ENCODE data around the gene DCLK1. TPM values are rescaled to one million over a fixed set of nuclear protein-coding genes. Genes with fewer than 3 reads are reported as not detected.

Gene DCLK1
- total and polyA plus RNA-seq, 2 experiments from 2014 or later, result 0.16 to 2.9 TPM

- Histone ChIP-seq H3K4me1 (ENCODE audit: insufficient read depth) (peaks cover 9% of the 10 kb centered on the region), H3K9me3 (ENCODE audit: low read depth) (no peaks in the 10 kb centered on the region), H4K20me1 (ENCODE audit: insufficient read depth, poor library complexity, severe bottlenecking) (no peaks in the 10 kb centered on the region), H3K4me2 (peak overlapping the region; percentile 76), H3K9me2 (replicated peaks; ENCODE audit: insufficient read depth) (no peaks in the 10 kb centered on the region), H3K79me2 (no peaks in the 10 kb centered on the region), H3K27ac (no peak overlapping the region), H3K4me3 (no peak overlapping the region), H3K27me3 (peaks cover 17% of the 10 kb centered on the region), H3K36me3 (replicated peaks; ENCODE audit: insufficient read depth, low read depth) (no peaks in the 10 kb centered on the region), H2AFZ (no peak overlapping the region)
- WGBS (ENCODE audit: low lambda C conversion rate, missing lambda C conversion rate), result 14% methylated on average over 35 of the region's 35 CpGs
- TF ChIP-seq EZH2 (IDR thresholded peaks at IDR 0.05; ENCODE audit: borderline replicate concordance) (no peak), CTCF (IDR thresholded peaks at IDR 0.05; ENCODE audit: poor library complexity) (no peak), EZH2phosphoT487 (IDR thresholded peaks at IDR 0.05; ENCODE audit: low read depth, severe bottlenecking, unreplicated experiment) (no peak)
- DNase-seq (ENCODE audit: low spot score), result peak; percentile 26
These were observed 23.5 kb upstream of the DCLK1 start for GRCh38 chr13:36154567-36155291.

DNA sequence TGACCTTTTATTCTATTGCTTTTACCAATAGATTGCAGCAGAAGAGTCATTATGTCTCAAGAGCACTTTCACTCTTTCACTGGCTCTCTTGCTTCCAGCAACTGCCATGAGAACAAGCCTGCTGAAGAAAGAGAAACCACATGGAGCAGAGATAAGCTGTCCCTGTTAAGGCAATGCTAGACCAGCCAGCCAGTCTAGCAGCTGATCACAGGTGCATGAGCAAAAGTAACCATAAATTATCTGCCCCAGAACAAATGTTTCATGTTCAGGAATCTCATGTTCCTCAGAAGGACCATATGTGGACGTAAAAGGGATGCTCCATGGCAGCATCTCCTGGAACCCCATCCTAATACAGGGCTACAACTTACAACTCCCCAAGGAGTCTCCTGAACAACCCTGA lies 20.4 kb upstream of the DCLK1 start:
- WGBS (ENCODE audit: low lambda C conversion rate, missing lambda C conversion rate), result 71% methylated on average over 1 of the region's 1 CpG

GRCh38 chr13:36148446-36148845 lies 17.3 kb upstream of the DCLK1 start:
- WGBS (ENCODE audit: low lambda C conversion rate, missing lambda C conversion rate), result 92% methylated on average over 1 of the region's 1 CpG

More for the DNA sequence above, 20.4 kb upstream of the DCLK1 start:
- Histone ChIP-seq H3K4me3 (no peak overlapping the region), H3K27ac (no peak overlapping the region), H2AFZ (no peak overlapping the region), H3K9me2 (replicated peaks; ENCODE audit: insufficient read depth) (no peaks in the 10 kb centered on the region), H3K36me3 (replicated peaks; ENCODE audit: insufficient read depth, low read depth) (no peaks in the 10 kb centered on the region), H3K79me2 (no peaks in the 10 kb centered on the region), H3K9me3 (ENCODE audit: low read depth) (no peaks in the 10 kb centered on the region), H3K4me1 (ENCODE audit: insufficient read depth) (no peaks in the 10 kb centered on the region), H3K4me2 (no peak overlapping the region), H3K27me3 (peaks cover 17% of the 10 kb centered on the region), H4K20me1 (ENCODE audit: insufficient read depth, poor library complexity, severe bottlenecking) (no peaks in the 10 kb centered on the region)
- TF ChIP-seq EZH2phosphoT487 (IDR thresholded peaks at IDR 0.05; ENCODE audit: low read depth, severe bottlenecking, unreplicated experiment) (no peak), EZH2 (IDR thresholded peaks at IDR 0.05; ENCODE audit: borderline replicate concordance) (no peak), CTCF (IDR thresholded peaks at IDR 0.05; ENCODE audit: poor library complexity) (no peak)
- DNase-seq (ENCODE audit: low spot score), result no peak

More at GRCh38 chr13:36148446-36148845, 17.3 kb upstream of the DCLK1 start:
- no peaks in the 10 kb centered on the region for H3K27me3 ChIP-seq
- DNase-seq (ENCODE audit: low spot score), result no peak
- no peak overlapping the region for H2AFZ ChIP-seq
- TF ChIP-seq EZH2 (IDR thresholded peaks at IDR 0.05; ENCODE audit: borderline replicate concordance) (no peak), CTCF (IDR thresholded peaks at IDR 0.05; ENCODE audit: poor library complexity) (no peak), EZH2phosphoT487 (IDR thresholded peaks at IDR 0.05; ENCODE audit: low read depth, severe bottlenecking, unreplicated experiment) (no peak)
- H3K9me3 ChIP-seq (ENCODE audit: low read depth), result no peaks in the 10 kb centered on the region
- H3K9me2 ChIP-seq (replicated peaks; ENCODE audit: insufficient read depth), result no peaks in the 10 kb centered on the region
- no peaks in the 10 kb centered on the region for H4K20me1 ChIP-seq (ENCODE audit: insufficient read depth, poor library complexity, severe bottlenecking)
- no peak overlapping the region for H3K27ac ChIP-seq
- no peaks in the 10 kb centered on the region for H3K4me1 ChIP-seq (ENCODE audit: insufficient read depth)
- no peaks in the 10 kb centered on the region for H3K79me2 ChIP-seq
- H3K4me2 ChIP-seq, result no peak overlapping the region
- H3K4me3 ChIP-seq, result no peak overlapping the region
- H3K36me3 ChIP-seq (replicated peaks; ENCODE audit: insufficient read depth, low read depth), result no peaks in the 10 kb centered on the region

Data from hepatocyte (in vitro differentiated cells).